Stimulated activated CD4-positive, alpha-beta T cell treated with anti-CD3 and anti-CD28 coated beads, Interleukin-1b, Interleukin-23, amount 100 ng/mL, for 4 hours (primary cell): ENCODE data around the gene RSPO1.

ENCODE experiments used
- DNase-seq, 2 donors: peaks; one replicate each; pipeline ENCODE4 v3.0.0-alpha.2; 2020; ENCODE audit warnings: low read depth in 2 of 2

RSPO1 gene

DNA sequence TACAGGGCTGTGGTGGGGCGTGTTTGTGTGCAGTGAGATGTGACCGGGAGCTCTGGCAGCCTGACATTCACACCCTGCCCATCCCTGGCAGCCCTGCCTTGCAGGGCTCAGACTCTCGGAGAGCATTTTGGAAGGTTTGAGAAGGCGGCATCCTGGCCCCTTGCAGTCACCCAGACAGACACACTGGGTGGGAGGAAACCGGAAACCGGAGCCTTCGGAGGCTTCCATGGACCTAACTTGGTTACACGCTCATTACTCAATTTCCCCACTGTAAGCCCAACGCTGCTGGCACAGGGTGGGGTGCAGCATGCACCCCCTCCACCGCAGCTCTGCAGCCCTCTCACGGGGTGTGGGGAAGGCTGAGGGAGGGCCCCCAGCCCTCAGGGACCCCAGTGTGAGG is 22.2 kb upstream of the RSPO1 start:
- DNase-seq: no peak

DNA sequence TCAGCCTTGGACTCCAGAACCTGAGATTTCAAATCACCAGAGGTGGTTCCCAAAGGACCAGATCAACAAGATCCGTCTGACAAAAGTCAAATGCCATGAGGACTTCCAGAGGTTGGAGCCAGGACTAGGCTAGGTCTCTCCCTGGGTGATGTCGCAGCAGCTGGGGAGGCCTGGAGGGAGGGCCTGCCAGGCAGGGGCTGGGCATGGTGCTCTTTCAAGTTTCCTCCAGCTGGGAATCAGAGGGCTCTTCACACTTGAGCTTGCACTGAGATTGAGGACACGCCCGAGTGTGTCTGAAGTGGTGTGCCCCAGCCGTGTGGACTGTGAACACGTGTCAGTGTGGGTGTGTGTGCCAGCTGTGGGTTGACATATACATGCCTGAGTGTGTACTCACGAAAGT is 21.3 kb upstream of the RSPO1 start:
- DNase-seq: no peak

DNA sequence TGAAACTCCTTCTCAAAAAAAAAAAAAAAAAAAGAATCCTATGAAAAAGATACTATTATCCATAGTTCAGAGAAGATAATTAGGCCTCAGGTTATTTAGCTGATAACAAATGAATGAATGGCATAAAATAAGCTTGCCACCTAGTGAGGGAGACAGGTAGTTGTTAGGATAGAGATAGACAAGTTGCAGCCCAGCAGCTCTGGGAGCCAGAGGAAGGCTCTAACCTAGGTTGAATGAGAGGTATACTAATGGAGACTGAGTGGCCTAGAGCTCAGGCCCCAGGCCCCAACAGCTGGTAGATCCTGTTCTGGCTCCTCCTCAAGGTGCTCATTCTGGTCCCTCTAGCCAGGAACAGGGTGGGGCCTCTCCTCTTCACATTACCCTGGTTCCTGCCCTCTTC is 20.6 kb upstream of the RSPO1 start:
- DNase-seq: no peak

- no peak for DNase-seq
Observed at GRCh38 chr1:37653906-37654305, 19.2 kb upstream of the RSPO1 start.

DNA sequence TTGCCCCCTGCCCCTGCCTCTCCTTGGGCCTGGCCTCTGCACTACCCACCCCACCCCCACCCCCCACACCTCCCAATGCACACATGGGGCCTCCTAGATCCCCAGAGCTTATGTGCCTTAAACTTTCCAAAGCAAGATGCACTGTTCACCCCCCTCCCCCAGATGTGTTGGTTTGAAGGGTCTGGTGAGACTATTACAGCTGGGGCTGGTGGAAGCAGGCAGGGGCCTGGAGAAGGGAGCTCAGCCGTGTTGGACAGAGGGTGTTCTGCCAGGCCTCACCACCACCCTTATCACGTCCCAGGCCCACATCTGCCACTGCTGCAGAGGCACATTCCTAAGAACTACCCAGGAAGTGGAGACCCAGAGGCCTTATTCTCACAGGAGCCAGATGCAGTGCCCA is 18.3 kb upstream of the RSPO1 start:
- DNase-seq: no peak

GRCh38 chr1:37651803-37652202 is 17.1 kb upstream of the RSPO1 start:
- no peak for DNase-seq

DNA sequence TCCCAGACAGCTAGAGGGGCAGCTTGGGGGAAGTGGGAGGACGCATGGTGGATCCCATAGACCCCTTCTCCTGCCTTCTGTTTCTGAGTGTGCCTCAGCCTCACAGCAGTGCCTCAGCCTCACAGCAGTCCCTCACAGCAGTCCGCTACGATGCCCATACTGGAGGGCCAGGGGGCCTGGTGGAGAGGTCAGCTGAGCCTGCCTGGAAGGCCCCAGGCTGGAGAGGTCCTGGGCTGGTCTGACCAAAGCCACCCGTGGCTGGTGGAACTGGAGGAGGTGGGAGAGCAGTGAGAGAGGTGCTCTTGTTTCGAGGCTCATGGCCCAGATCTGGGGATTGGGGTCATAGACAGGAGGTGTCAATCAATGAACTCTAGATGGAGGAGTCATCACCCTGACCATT is 16.0 kb upstream of the RSPO1 start:
- no peak for DNase-seq

GRCh38 chr1:37650173-37650572 is 15.5 kb upstream of the RSPO1 start:
- DNase-seq: no peak

GRCh38 chr1:37647281-37647680 is 12.6 kb upstream of the RSPO1 start:
- no peak for DNase-seq

DNA sequence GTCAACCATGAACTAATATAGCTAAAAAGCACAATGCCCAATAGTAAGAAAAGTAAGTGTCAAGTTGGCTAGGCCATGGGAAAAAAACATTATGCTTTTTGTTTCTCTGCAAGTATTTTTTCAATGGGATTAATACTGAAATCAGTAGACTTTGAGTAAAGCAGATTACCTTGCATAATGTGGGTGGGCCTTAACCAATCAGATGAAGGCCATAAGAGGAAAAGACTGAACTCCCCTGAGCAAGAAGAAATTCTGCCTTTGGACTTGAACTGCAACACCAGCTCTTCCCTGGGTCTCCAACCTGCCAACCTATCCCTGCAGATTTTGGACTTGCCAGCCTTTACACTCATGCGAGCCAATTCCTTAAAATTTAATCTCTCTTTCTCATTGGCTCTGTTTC is 6.4 kb upstream of the RSPO1 start:
- DNase-seq: no peak

- DNase-seq: no peak
Observed at GRCh38 chr1:37636435-37636834, 1.7 kb upstream of the RSPO1 start.

DNA sequence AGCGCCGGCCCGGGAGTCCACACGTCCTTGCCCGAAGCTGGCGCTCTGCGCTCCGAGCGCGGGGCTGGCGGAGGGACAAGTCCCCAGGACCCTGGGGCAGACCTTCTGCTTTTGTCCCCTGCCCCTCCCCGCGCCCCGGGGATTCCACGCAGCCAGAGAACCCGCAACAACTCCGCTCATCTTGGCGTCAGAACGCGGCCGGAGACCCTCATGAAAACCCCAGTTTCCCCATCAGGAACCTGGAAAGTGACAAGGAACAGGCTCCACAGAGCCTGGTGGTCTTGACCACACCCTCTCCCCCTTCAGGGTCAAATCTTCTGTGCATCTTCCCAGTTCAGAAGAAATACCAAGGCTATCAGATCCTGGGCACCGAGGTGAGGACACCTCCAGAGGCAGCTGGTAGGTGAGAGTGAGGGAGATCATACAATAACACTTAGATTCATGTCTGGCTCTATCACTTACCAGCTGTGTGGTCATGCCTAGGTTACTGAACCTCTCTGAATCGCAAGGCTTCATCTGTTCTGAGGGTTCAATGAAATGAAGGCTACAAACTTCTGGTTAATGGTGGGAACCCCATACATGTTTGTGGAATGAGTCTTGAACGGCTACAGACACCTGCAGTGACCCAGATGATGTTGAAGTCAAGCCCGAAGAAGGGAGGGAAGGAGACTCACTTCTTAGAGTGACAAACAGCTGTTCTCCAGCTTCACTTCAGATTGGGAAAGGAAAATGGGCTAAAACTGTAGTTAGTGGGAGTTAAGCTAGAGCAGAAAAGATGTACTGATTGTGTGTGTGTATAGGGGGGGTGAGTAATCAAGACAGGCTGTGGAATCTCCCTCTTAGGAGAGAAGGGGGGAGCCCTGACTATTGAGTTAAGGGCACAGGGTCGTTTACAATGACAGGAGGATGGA is 555 bp upstream of the RSPO1 start:
- DNase-seq: no peak

DNA sequence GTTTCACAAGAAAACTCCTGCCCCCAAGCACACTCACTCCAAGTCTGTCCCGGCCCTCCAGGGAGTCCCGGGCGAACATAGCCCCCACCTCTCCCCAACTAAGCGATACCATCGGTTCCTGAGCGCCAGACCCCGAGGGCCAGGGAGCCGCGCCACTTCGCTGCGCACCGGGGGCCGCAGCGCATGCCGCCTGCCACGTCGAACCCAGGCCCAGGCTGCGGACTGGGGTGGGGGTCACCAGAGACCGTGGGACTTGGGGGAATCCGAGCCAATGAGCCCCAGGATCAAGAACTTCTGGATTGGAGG is 801 bp downstream of the RSPO1 start:
- DNase-seq: no peak

DNA sequence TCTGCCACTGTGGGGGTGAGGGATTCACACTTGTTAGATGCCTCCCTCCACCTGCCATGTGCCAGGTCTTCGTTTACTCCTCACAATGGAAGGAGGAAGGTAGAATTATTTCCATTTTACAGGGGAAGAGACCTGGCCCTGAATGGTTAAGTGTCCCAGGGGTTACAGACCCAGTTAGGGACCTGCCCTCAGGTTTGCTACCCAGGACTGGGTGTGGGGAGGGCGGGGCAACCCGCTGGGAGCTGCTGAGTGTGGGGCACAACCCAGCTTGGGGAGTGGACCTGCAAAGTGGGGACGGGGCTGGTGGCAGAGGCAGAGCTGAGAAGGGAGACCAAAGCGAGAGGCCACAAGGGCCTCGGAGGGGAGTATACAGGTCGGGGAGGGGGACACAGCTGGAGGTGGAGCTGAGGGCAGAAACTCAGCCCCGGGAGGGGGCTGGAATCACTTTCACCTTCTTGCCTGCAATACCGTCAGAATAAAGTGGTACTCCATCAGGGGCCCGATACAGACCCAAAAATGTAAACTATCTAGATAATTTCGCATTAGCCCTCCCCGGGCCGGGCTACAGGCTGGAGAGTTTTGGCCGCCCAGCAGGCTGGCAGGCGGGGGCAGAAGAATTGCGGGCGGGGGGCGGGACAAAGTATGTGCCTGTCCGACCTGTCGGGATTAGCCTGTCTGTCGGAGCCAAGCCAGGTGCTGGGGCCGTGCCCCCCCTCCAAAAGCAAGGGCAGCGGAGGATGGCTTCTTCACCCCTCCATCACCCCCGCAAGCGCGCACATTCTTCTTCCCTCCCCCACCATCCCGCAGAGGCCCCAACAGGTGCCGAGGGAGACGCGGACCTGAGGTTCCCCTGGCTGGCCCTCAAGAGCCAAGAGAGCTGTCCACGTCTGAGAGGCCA is 1.4 kb downstream of the RSPO1 start:
- DNase-seq: no peak

- no peak for DNase-seq
Observed at GRCh38 chr1:37631036-37631435, 3.7 kb downstream of the RSPO1 start.

DNA sequence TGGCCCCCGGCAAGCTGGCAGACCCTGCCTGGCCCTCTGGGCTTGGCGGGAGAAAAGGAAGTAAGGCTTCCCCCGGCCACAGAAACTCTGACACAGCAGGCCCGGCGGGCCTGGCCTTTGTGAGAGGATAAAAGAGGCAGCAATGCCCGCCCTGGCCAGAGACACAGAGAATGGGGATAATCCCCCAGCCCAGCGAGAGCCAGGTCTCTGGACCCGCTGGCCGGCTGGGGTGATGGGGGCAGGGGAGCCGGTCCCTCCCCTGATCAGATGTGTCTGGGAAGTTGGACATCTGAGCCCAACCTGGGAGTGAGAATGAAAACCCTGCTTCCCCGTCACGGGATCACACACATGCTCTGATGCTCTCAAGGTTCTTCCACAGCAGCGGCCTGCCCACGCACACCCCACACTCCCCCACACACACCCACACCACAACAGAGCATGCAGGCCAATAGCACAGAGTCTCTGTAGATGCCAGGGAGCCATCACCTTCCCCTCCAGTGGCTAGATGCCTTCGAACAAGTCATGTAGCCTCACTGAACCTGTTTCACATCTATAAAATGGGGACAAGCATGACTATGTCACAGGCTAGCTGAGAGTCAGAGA is 4.2 kb downstream of the RSPO1 start:
- no peak for DNase-seq

DNA sequence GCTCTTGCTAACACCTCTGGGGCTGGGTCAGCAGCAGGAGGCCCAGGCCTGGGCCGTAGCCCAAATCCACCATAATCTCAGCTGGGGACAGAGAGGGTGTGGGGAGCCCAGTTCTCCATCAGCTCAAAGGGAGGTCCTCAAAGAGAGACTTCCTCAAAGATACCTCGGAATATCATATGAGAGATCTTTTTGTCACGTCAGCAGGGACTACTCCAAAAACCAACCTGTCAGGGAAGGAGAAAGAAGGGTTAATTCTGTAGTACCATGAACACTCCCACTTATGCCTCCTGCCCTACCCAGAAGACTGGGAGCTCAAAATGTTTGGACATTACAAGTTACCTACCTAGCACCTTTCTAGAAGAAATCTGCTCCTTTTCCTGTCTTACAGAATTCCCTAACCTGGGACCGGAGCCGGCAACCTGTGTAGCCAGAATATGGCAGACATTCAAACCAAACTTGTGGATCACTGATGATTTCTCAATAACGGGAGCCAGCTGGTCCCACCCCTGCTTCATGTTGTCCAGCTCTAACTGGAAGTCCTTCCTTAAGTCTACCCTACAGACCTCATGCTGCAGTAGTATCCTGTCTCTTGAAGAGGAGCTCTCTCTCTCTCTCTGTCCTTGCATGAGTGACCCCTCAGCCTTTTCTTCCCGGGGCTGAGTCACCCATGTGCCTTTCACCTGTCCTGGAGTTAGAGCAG is 4.8 kb downstream of the RSPO1 start:
- DNase-seq: no peak

DNA sequence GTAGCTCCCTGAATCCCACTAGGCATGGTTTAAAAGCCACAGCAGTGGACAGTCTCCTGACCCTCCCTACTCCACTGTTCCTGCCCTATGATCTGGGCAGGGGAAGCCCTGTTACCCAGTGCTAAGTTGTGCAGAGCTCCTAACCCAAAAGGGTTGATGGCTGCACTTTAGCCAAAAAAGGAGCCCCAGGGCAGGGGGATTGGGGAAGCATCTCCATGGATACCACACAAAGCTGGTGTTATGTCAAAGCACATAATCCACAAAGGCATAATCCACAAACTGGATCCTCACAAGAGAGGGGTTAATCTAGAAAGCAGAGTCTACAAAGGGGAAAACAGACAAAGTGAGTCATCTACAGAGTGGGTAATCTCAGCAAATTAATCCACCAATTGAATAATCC is 5.7 kb downstream of the RSPO1 start:
- no peak for DNase-seq

- DNase-seq: no peak
Observed at GRCh38 chr1:37628026-37628556, 6.6 kb downstream of the RSPO1 start.

DNA sequence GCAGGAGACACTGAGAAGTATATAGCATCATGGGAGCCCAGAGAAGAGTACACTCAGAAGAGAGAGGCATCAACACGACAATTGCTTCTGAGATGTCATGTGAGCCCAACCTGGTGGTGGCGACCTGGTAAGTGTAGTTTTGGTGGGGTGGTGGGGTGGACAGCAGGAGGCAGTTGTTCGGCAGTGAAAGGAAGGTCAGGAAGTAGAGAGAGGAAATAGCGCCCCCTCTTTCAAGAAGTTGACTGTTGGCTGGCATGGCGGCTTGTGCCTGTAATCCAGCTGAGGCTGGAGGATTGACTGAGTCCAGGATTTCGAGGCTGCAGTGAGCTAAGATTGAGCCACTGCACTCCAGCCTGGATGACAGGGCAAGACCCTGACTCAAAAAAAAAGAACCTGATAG is 12.6 kb downstream of the RSPO1 start:
- DNase-seq: no peak

DNA sequence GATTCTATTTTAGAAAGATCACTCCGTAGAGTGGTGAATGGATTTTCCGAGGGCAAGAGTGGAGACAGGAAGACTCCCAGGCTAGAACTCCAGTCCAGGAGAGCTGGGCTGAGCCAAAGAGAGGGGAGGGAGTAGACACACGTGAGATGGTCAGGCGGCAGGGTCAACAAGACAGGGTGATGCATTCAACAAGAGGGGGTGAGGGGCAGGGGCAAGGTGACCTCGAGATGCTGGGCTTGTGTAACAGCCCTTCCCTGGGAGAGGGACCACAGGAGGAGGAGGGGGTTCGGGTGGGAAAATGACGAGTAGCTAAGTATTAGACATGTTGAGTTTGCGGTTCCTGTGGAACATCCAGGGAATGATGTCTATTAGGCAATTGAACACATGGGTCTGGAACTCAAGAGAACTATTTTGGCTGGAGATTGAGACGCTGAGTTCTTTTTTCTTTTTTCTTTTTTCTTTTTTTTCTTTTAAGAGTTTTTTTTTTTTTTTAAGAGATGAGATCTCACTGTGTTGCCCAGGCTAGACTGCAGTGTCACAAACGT is 13.3 kb downstream of the RSPO1 start:
- DNase-seq: no peak

GRCh38 chr1:37620707-37621106 is 14.0 kb downstream of the RSPO1 start:
- DNase-seq: no peak
